Measurements from ENCODE around the gene KLRG1. TPM values are rescaled to one million over a fixed set of nuclear protein-coding genes. Genes with fewer than 3 reads are reported as not detected.

Gene KLRG1
- total RNA-seq, 1 donor from 2014 or later = 3.7 TPM

DNA sequence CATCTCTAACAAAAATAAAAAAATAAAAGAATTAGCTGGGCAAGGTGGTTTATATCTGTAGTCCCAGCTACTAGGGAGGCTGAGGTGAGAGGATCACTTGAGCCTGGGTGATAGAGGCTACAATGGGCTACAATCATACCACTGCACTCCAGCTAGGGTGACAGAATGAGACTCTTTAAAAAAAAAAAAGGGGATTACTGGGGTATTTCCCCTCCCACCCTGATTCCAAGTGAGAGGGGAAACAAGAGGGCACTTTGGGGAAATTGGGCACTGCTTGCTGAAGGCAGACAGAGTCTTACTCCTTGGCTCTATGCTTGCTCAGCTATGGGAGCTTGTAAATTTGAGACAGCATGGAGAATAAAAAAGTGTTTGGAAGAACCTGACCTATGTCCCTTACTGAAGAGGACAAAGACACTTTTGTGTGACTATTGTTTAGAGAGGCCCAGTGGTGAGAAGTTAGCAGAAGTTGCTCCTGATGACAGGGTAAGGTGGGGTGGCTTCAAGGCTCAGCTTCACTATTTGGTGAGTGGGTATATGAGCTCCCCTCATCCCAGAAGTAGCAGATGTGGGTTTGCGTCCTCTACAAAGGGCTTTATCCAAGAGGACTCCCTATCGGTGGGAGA, 44.0 kb downstream of the KLRG1 start:
- no peak for TF ChIP-seq POLR2A (IDR thresholded peaks at IDR 0.05)
- no peak for TF ChIP-seq POLR2AphosphoS5 (IDR thresholded peaks at IDR 0.05; ENCODE audit: insufficient read depth in 1 of 2, low read depth in 1 of 2)
- TF ChIP-seq, protein P1, sequence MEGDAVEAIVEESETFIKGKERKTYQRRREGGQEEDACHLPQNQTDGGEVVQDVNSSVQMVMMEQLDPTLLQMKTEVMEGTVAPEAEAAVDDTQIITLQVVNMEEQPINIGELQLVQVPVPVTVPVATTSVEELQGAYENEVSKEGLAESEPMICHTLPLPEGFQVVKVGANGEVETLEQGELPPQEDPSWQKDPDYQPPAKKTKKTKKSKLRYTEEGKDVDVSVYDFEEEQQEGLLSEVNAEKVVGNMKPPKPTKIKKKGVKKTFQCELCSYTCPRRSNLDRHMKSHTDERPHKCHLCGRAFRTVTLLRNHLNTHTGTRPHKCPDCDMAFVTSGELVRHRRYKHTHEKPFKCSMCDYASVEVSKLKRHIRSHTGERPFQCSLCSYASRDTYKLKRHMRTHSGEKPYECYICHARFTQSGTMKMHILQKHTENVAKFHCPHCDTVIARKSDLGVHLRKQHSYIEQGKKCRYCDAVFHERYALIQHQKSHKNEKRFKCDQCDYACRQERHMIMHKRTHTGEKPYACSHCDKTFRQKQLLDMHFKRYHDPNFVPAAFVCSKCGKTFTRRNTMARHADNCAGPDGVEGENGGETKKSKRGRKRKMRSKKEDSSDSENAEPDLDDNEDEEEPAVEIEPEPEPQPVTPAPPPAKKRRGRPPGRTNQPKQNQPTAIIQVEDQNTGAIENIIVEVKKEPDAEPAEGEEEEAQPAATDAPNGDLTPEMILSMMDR (IDR thresholded peaks at IDR 0.05) = no peak
- intact Hi-C loops (cut with DNase I) = no loop called here
- no peaks in the 10 kb centered on the region for H3K36me3 ChIP-seq

DNA sequence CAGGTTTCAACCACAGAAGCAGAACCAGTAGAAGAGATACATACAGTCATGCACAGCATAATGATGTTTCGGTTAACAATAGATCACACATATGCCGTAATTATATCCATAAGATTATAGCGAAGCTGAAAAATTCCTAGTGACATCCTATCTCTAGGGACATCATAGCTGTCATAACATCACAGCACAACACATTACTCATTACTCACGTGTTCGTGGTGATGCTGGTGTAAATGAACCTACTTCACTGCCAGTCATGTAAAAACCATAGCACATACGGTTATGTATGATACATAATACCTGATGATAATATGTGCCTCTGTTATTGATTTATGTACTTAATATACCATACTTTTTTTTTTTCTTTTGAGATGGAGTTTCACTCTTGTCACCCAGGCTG, 44.7 kb downstream of the KLRG1 start:
- intact Hi-C loops (cut with DNase I) = no loop called here
- Histone ChIP-seq H3K4me1 (no peaks in the 10 kb centered on the region), H3K9me3 (no peaks in the 10 kb centered on the region), H3K36me3 (no peaks in the 10 kb centered on the region), H3K27me3 (no peaks in the 10 kb centered on the region), H3K27ac (no peak overlapping the region), H3K4me3 (no peak overlapping the region)
- no peak for DNase-seq (ENCODE audit: extremely low spot score in 2 of 2)
- TF ChIP-seq POLR2AphosphoS5 (IDR thresholded peaks at IDR 0.05; ENCODE audit: insufficient read depth in 1 of 2, low read depth in 1 of 2) (no peak), POLR2A (IDR thresholded peaks at IDR 0.05) (no peak)
- TF ChIP-seq, protein P1 (IDR thresholded peaks at IDR 0.05) = no peak

More for the DNA sequence above, 44.0 kb downstream of the KLRG1 start:
- no peaks in the 10 kb centered on the region for H3K27me3 ChIP-seq
- DNase-seq (ENCODE audit: extremely low spot score in 2 of 2) = no peak
- no peaks in the 10 kb centered on the region for H3K9me3 ChIP-seq
- no peak overlapping the region for H3K4me3 ChIP-seq
- H3K27ac ChIP-seq = no peak overlapping the region
- no peaks in the 10 kb centered on the region for H3K4me1 ChIP-seq

DNA sequence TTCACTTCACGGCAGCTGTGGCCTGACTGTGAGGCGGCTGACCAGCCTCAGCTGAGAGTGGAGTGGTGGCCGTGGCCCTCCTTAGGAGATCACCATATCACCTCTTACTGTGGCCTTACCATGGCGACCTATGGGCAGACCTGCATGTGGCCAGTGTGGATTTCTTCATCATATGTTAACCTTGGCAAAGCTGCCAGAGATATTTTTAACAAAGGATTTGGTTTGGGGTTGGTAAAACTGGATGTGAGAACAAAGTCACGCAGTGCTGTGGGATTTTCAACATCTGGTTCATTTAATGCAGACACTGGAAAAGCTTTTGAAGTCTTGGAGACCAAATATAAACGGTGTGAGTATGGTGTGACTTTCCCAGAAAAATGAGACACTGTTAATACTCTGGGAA, 46.9 kb downstream of the KLRG1 start:
- Histone ChIP-seq H3K4me3 (no peak overlapping the region), H3K9me3 (no peaks in the 10 kb centered on the region), H3K27me3 (no peaks in the 10 kb centered on the region), H3K4me1 (no peaks in the 10 kb centered on the region), H3K27ac (no peak overlapping the region), H3K36me3 (no peaks in the 10 kb centered on the region)
- intact Hi-C loops (cut with DNase I) = no loop called here
- TF ChIP-seq POLR2A (IDR thresholded peaks at IDR 0.05) (no peak), POLR2AphosphoS5 (IDR thresholded peaks at IDR 0.05; ENCODE audit: insufficient read depth in 1 of 2, low read depth in 1 of 2) (no peak)
- TF ChIP-seq, protein P1 (IDR thresholded peaks at IDR 0.05) = no peak
- no peak for DNase-seq (ENCODE audit: extremely low spot score in 2 of 2)

DNA sequence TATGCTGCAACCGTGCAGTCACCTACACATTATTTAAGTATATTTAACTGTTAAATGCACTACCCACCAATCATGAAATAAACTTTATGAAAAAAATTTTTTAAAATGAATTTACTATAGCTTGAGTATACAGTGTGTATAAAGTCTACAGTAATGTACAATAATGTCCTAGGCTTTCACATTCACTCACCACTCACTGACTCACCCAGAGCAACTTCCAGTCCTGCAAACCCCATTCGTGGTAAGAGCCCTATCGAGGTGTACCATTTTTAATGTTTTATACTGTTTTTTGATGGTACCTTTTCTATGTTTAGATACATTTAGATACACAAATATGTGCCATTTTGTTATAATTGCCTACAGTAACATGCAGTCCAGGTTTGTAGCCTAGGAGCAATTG, 48.1 kb downstream of the KLRG1 start:
- Histone ChIP-seq H3K36me3 (no peaks in the 10 kb centered on the region), H3K4me1 (no peaks in the 10 kb centered on the region), H3K9me3 (no peaks in the 10 kb centered on the region), H3K27ac (no peak overlapping the region), H3K27me3 (no peaks in the 10 kb centered on the region), H3K4me3 (no peak overlapping the region)
- DNase-seq (ENCODE audit: extremely low spot score in 2 of 2) = no peak
- intact Hi-C loops (cut with DNase I) = no loop called here
- TF ChIP-seq POLR2AphosphoS5 (IDR thresholded peaks at IDR 0.05; ENCODE audit: insufficient read depth in 1 of 2, low read depth in 1 of 2) (no peak), POLR2A (IDR thresholded peaks at IDR 0.05) (no peak)
- TF ChIP-seq, protein P1 (IDR thresholded peaks at IDR 0.05) = no peak

DNA sequence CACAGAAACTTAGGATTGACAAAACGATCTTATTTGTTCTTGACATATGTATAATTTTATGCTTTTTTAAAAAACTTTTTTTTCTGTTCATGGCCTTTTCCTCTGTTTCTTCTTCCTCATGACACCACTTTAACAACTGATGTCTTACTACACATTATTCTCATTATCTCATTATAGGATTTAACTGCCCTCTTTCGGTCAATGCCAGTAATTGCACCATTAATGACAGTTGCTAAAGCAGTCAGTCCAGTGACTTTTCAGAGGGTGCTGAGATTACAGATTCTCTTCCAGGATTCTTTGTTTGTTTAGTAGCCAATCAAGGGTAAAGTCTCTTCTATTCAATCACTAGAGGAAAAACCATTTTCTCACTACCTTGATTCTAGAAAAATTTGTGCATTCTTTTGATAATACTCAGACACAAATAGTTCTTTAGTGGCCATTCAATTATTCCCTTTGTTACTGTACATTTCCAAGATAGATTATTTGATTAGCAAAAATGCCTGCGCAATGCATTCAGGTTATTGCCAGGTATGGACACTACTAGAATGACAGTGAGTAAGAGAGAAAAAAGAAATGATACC, 50.1 kb downstream of the KLRG1 start:
- no peak overlapping the region for H3K4me3 ChIP-seq
- no peaks in the 10 kb centered on the region for H3K27me3 ChIP-seq
- no peaks in the 10 kb centered on the region for H3K9me3 ChIP-seq
- DNase-seq (ENCODE audit: extremely low spot score in 2 of 2) = no peak
- intact Hi-C loops (cut with DNase I) = no loop called here
- TF ChIP-seq, protein P1 (IDR thresholded peaks at IDR 0.05) = peak; percentile 42 to 79 (median 61)
- TF ChIP-seq POLR2A (IDR thresholded peaks at IDR 0.05) = no peak
- H3K4me1 ChIP-seq = no peaks in the 10 kb centered on the region
- H3K27ac ChIP-seq = no peak overlapping the region
- H3K36me3 ChIP-seq = no peaks in the 10 kb centered on the region
